Esophagus (tissue), 2 donors: Measurements from ENCODE around the gene ZNRD2. TPM values are rescaled to one million over a fixed set of nuclear protein-coding genes. Genes with fewer than 3 reads are reported as not detected.
"Not testable (repeated sequence)": the region's sequence is repeated elsewhere in the genome, so short reads cannot be mapped to it uniquely, and the experiment has no call there.

Experiments used
- H3K27ac ChIP-seq, 2 donors: one replicate each; pipeline ENCODE4 v1.5.1; 2013; ENCODE audit warnings: low read depth in 2 of 2, mild to moderate bottlenecking in 2 of 2, inconsistent platforms in 1 of 2, low read length in 1 of 2, moderate library complexity in 1 of 2
- H3K27me3 ChIP-seq, 2 donors: one replicate each; pipeline ENCODE4 v1.6.1; 2013; ENCODE audit warnings: low read length in 2 of 2, control low read depth in 1 of 2, mild to moderate bottlenecking in 1 of 2; ENCODE audit not compliant: insufficient read depth in 2 of 2, control insufficient read depth in 1 of 2
- H3K36me3 ChIP-seq, 2 donors: one replicate each; pipeline ENCODE4 v1.6.1; 2013; ENCODE audit warnings: low read length in 1 of 2; ENCODE audit not compliant: control insufficient read depth in 2 of 2, insufficient read depth in 2 of 2
- H3K4me1 ChIP-seq, 2 donors: one replicate each; pipeline ENCODE4 v1.6.1; 2013; ENCODE audit warnings: low read length in 1 of 2; ENCODE audit not compliant: control insufficient read depth in 2 of 2, insufficient read depth in 2 of 2
- H3K4me3 ChIP-seq, 2 donors: one replicate each; pipeline ENCODE4 v1.5.1; 2013; ENCODE audit warnings: low read length in 2 of 2, mild to moderate bottlenecking in 2 of 2, low read depth in 1 of 2, moderate library complexity in 1 of 2
- H3K9me3 ChIP-seq, 2 donors: one replicate each; pipeline ENCODE4 v1.6.1; 2013; ENCODE audit warnings: mild to moderate bottlenecking in 2 of 2, low read depth in 1 of 2, low read length in 1 of 2, moderate library complexity in 1 of 2; ENCODE audit not compliant: control insufficient read depth in 2 of 2, insufficient read depth in 1 of 2
- WGBS, 2 donors: extraction: QIAGEN DNeasy Blood & Tissue Kit; methylation state at CpG; one replicate each; pipeline ENCODE4 v1.1.7; 2013; 5-methylcytosine and 5-hydroxymethylcytosine counted together
- polyA plus RNA-seq, 2 donors: library from polyadenylated mRNA; stranded (reverse); fragments of 200-250 nt; gene quantifications; one replicate each; pipeline ENCODE4 v1.2.3, GENCODE V29; 2013
- donor health status: healthy with polysubstance abuse.
- donor health status: Bipolar disorder and iron deficiency.

ZNRD2 gene
- polyA plus RNA-seq, 2 donors: 38.9 to 52.1 TPM

- Histone ChIP-seq H3K4me3 (no peak overlapping the region), H3K9me3 (no peaks in the 10 kb centered on the region), H3K27ac (no peak overlapping the region), H3K27me3 (no peaks in the 10 kb centered on the region), H3K4me1 (peaks cover 4 to 18% of the 10 kb centered on the region in 2 donors), H3K36me3 (no peaks in the 10 kb centered on the region)
- WGBS, 2 donors: 85 to 91% methylated on average over 7 of the region's 7 CpGs
These were observed 8.3 kb upstream of the ZNRD2 start for GRCh38 chr11:65562020-65562419.

- Histone ChIP-seq H3K4me1 (peaks cover 0 to 14% of the 10 kb centered on the region in 2 donors), H3K27ac (no peak overlapping the region), H3K36me3 (peaks cover 0 to under 1% of the 10 kb centered on the region in 2 donors), H3K9me3 (no peaks in the 10 kb centered on the region), H3K4me3 (no peak overlapping the region), H3K27me3 (no peaks in the 10 kb centered on the region)
- 83 to 91% methylated on average over 8 to 9 of the region's 9 CpGs for WGBS, 2 donors
These were observed 7.5 kb upstream of the ZNRD2 start for GRCh38 chr11:65562788-65563187.

- Histone ChIP-seq H3K36me3 (peaks cover 0 to 5% of the 10 kb centered on the region in 2 donors), H3K4me1 (peaks cover 0 to 14% of the 10 kb centered on the region in 2 donors), H3K27me3 (no peaks in the 10 kb centered on the region), H3K9me3 (no peaks in the 10 kb centered on the region), H3K27ac (no peak overlapping the region), H3K4me3 (no peak overlapping the region)
- WGBS, 2 donors: 92 to 95% methylated on average over 4 of the region's 4 CpGs
These were observed 6.7 kb upstream of the ZNRD2 start for GRCh38 chr11:65563601-65564000.

GRCh38 chr11:65564879-65565559, 5.3 kb upstream of the ZNRD2 start:
- not testable (repeated sequence) for H3K27me3 ChIP-seq, H3K4me3 ChIP-seq, H3K9me3 ChIP-seq, H3K36me3 ChIP-seq
- H3K27ac ChIP-seq: peak overlapping the region; percentile 24 to 47
- 82 to 88% methylated on average over 12 of the region's 12 CpGs for WGBS, 2 donors
- H3K4me1 ChIP-seq: peaks cover 0 to 16% of the 10 kb centered on the region in 2 donors

- no peaks in the 10 kb centered on the region for H3K27me3 ChIP-seq
- H3K27ac ChIP-seq: peak overlapping the region; percentile 47 to 65
- H3K4me1 ChIP-seq: peaks cover 0 to 11% of the 10 kb centered on the region in 2 donors
These were observed 4.4 kb upstream of the ZNRD2 start for GRCh38 chr11:65565624-65566453.

GRCh38 chr11:65569164-65569972, 909 bp upstream of the ZNRD2 start:
- no peaks in the 10 kb centered on the region for H3K27me3 ChIP-seq
- H3K4me3 ChIP-seq: peak overlapping the region; percentile 88 to 89
- WGBS, 2 donors: 5% methylated on average over 28 of the region's 28 CpGs
- H3K27ac ChIP-seq: peak overlapping the region; percentile 99 to 100
- peaks cover 0 to 25% of the 10 kb centered on the region in 2 donors for H3K4me1 ChIP-seq
- H3K9me3 ChIP-seq: no peaks in the 10 kb centered on the region
- H3K36me3 ChIP-seq: peaks cover 0 to 10% of the 10 kb centered on the region in 2 donors

More at GRCh38 chr11:65565624-65566453, 4.4 kb upstream of the ZNRD2 start:
- H3K9me3 ChIP-seq: no peaks in the 10 kb centered on the region
- WGBS, 2 donors: 72 to 73% methylated on average over 7 of the region's 7 CpGs
- H3K36me3 ChIP-seq: peaks cover 0 to 5% of the 10 kb centered on the region in 2 donors
- no peak overlapping the region for H3K4me3 ChIP-seq

GRCh38 chr11:65571420-65571819, 1.1 kb downstream of the ZNRD2 start:
- 72 to 76% methylated on average over 8 to 9 of the region's 9 CpGs for whole genome bisulfite sequencing, 2 donors
- Histone ChIP-seq H3K4me1 (peaks cover 0 to 33% of the 10 kb centered on the region in 2 donors), H3K27me3 (no peaks in the 10 kb centered on the region), H3K27ac (peak overlapping the region; percentile 13 to 96), H3K36me3 (peaks cover 0 to 10% of the 10 kb centered on the region in 2 donors), H3K9me3 (no peaks in the 10 kb centered on the region), H3K4me3 (peak overlapping the region in 1 of 2 donors; percentile 88)

- no peaks in the 10 kb centered on the region for H3K9me3 ChIP-seq
- peaks cover 0 to 33% of the 10 kb centered on the region in 2 donors for H3K4me1 ChIP-seq
- no peaks in the 10 kb centered on the region for H3K27me3 ChIP-seq
- 5% methylated on average over 11 of the region's 11 CpGs for WGBS, 2 donors
- peaks cover 0 to 10% of the 10 kb centered on the region in 2 donors for H3K36me3 ChIP-seq
- H3K4me3 ChIP-seq: peak overlapping the region; percentile 13 to 71
- H3K27ac ChIP-seq: peak overlapping the region; percentile 96 to 97
These were observed 1.7 kb downstream of the ZNRD2 start for GRCh38 chr11:65571940-65572339.
